ENCODE results near the gene FILIP1. TPM values are rescaled to one million over a fixed set of nuclear protein-coding genes. Genes with fewer than 3 reads are reported as not detected.
"Not testable (repeated sequence)": the region's sequence is repeated elsewhere in the genome, so short reads cannot be mapped to it uniquely, and the experiment has no call there.

FILIP1 gene
- total RNA-seq, 1 donor from 2014 or later = 0.60 TPM

GRCh38 chr6:75445738-75446137 lies 47.9 kb downstream of the FILIP1 start:
- no peak for ATAC-seq

- no peak for ATAC-seq
These were observed 48.7 kb downstream of the FILIP1 start for GRCh38 chr6:75444899-75445298.

- not testable (repeated sequence) for ATAC-seq
These were observed 51.7 kb downstream of the FILIP1 start for GRCh38 chr6:75441883-75442282.

- ATAC-seq = not testable (repeated sequence)
These were observed 52.1 kb downstream of the FILIP1 start for GRCh38 chr6:75441479-75441878.

- no peak for ATAC-seq
These were observed 55.0 kb downstream of the FILIP1 start for GRCh38 chr6:75438442-75439116.

GRCh38 chr6:75438013-75438431 lies 55.6 kb downstream of the FILIP1 start:
- ATAC-seq = no peak

- ATAC-seq = no peak
These were observed 56.1 kb downstream of the FILIP1 start for GRCh38 chr6:75437421-75437891.

GRCh38 chr6:75436869-75437268 lies 56.7 kb downstream of the FILIP1 start:
- no peak for ATAC-seq

GRCh38 chr6:75432809-75433208 lies 60.8 kb downstream of the FILIP1 start:
- not testable (repeated sequence) for ATAC-seq

GRCh38 chr6:75431379-75431778 lies 62.2 kb downstream of the FILIP1 start:
- no peak for ATAC-seq

GRCh38 chr6:75430631-75431325 lies 62.8 kb downstream of the FILIP1 start:
- ATAC-seq = no peak

GRCh38 chr6:75429061-75429703 lies 64.4 kb downstream of the FILIP1 start:
- no peak for ATAC-seq

GRCh38 chr6:75428204-75428603 lies 65.4 kb downstream of the FILIP1 start:
- ATAC-seq = no peak

- no peak for ATAC-seq
These were observed 66.3 kb downstream of the FILIP1 start for GRCh38 chr6:75427329-75427728.

GRCh38 chr6:75424618-75425548 lies 68.7 kb downstream of the FILIP1 start:
- no peak for ATAC-seq

- ATAC-seq = no peak
These were observed 70.2 kb downstream of the FILIP1 start for GRCh38 chr6:75423386-75423785.

GRCh38 chr6:75422024-75422639 lies 71.5 kb downstream of the FILIP1 start:
- ATAC-seq = no peak

- ATAC-seq = no peak
These were observed 72.1 kb downstream of the FILIP1 start for GRCh38 chr6:75421316-75422023.

- ATAC-seq = no peak
These were observed 73.6 kb downstream of the FILIP1 start for GRCh38 chr6:75419980-75420379.

GRCh38 chr6:75419416-75419815 lies 74.2 kb downstream of the FILIP1 start:
- no peak for ATAC-seq

GRCh38 chr6:75418233-75418632 lies 75.4 kb downstream of the FILIP1 start:
- no peak for ATAC-seq
